Pancreas (tissue), 10 donors: ENCODE results near the gene CDKN1C. TPM values are rescaled to one million over a fixed set of nuclear protein-coding genes. Genes with fewer than 3 reads are reported as not detected.
A peak's percentile ranks its signal among the peaks of the same experiment; 100 is the strongest.

Experiments
- ATAC-seq, 4 donors: fragments of 200-7000 bp; cut with Tn5 transposase; one replicate each; pipeline versions ENCODE4 v1.8.0 to v1.9.1; 2020; ENCODE audit warnings: mild to moderate bottlenecking in 4 of 4, moderate library complexity in 4 of 4
- DNase-seq, 6 donors: peaks; one replicate each; pipeline ENCODE4 v3.0.0-alpha.2; 2020
- FAIRE-seq: peaks from 2 replicates; lab custom pipeline; 2012; peaks lifted over from hg19 to GRCh38; lab: Jason Lieb, UNC
- H3K27ac ChIP-seq, 4 donors: fragments of 200-600 bp; sonication (generic); 1 replicate in 3 of 4; 2 replicates in 1 of 4; pipeline versions ENCODE4 v1.5.0 to v1.8.0; 2020
- H3K27me3 ChIP-seq, 4 donors: fragments of 200-600 bp; one replicate each; pipeline ENCODE4 v1.8.0; 2021
- H3K36me3 ChIP-seq, 3 donors: fragments of 200-600 bp; sonication (generic) in 1 of 3; one replicate each; pipeline versions ENCODE4 v1.5.0 to v1.8.0; 2020 to 2021
- H3K4me1 ChIP-seq, 3 donors: fragments of 200-600 bp; one replicate each; pipeline ENCODE4 v1.8.0; 2021
- H3K4me3 ChIP-seq, 4 donors: fragments of 200-600 bp; sonication (generic) in 2 of 4; one replicate each; pipeline versions ENCODE4 v1.5.0 to v1.8.0; 2020 to 2021
- H3K9me3 ChIP-seq, 4 donors: fragments of 200-600 bp; one replicate each; pipeline ENCODE4 v1.8.0; 2021
- CTCF ChIP-seq, 4 donors: fragments of 200-600 bp; sonication (generic) in 3 of 4; IDR thresholded peaks; one replicate each; pipeline versions ENCODE4 v1.5.0 to v1.8.0; 2021; ENCODE audit warnings: antibody characterized with exemption in 4 of 4
- WGBS, 2 donors: extraction: QIAGEN DNeasy Blood & Tissue Kit; methylation state at CpG; one replicate each; pipeline ENCODE4 v1.1.7; 2013; 5-methylcytosine and 5-hydroxymethylcytosine counted together
- intact Hi-C, 3 donors: fragments of 100-400 bp; cut with DNase I; formaldehyde crosslinking; loops; one replicate each; pipeline versions ENCODE4 v1.11.1 to v1.14.2; 2022
- polyA plus RNA-seq, 2 donors: library from polyadenylated mRNA; stranded (reverse); fragments of 200-250 nt; gene quantifications; one replicate each; pipeline ENCODE4 v1.2.3, GENCODE V29; 2013
- total RNA-seq, 6 donors: library from RNA; stranded (reverse); fragmentation: NEBNext Ultra II Directional in 4 of 6; extraction: Animal tissue kit (Norgen Biotek cat#: 25700) in 4 of 6; gene quantifications; one replicate each; pipeline versions ENCODE4 v1.2.1 to v1.2.4, GENCODE V29; 2021 to 2023
- donor health status: healthy with polysubstance abuse.
- donor health status: DM: no; HTN: no; CAD: no; lungs with moderate emphysema.
- donor health status: DM: no; HTN: no; CAD: no.
- donor health status: control.
- donor health status: control.
- donor health status: Bipolar disorder and iron deficiency.
- donor health status: DM: yes; HTN: yes; CAD: no.
- donor health status: DM: no; HTN: no; CAD: no.
- donor health status: DM: no; HTN: no; CAD: no.
- donor health status: DM: yes; HTN: yes; CAD: no.

The CDKN1C gene
- total and polyA plus RNA-seq, 8 donors, result 9.2 to 71.4 (median 20.0) TPM

DNA sequence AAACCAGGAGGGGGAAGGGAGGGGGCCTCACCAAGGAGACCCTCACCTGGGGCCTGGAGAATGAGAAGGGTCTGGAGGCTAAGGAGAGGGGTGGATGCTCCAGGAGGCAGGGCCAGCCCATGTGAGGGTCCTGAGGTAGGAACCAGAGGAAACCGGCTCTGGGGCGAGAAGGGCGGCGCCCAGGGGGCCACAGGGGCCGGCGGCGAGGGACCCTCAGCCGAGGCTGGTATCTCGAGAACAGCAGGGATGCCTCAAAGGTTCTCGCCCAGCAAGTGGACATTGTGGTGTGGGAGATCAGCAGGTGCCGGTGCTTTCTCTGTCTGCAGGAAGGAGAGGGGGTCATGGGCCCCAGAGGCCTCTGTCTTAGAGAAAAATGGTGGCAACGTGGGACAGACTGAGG, 47.9 kb downstream of the CDKN1C start:
- no peaks in the 10 kb centered on the region for H3K36me3 ChIP-seq
- no peaks in the 10 kb centered on the region for H3K4me1 ChIP-seq
- intact Hi-C loops, result no loop called here
- no peak overlapping the region for H3K4me3 ChIP-seq
- FAIRE-seq, result no peak
- TF ChIP-seq CTCF (IDR thresholded peaks at IDR 0.05), result no peak
- no peaks in the 10 kb centered on the region for H3K27me3 ChIP-seq
- peak in 1 of 6 donors; percentile 36 for DNase-seq
- H3K9me3 ChIP-seq, result no peaks in the 10 kb centered on the region
- ATAC-seq, result no peak
- 88 to 96% methylated on average over 12 of the region's 12 CpGs for WGBS, 2 donors
- no peak overlapping the region for H3K27ac ChIP-seq

- WGBS, 2 donors, result 75 to 82% methylated on average over 19 to 20 of the region's 20 CpGs
- H3K4me3 ChIP-seq, result no peak overlapping the region
- no peak overlapping the region for H3K27ac ChIP-seq
- H3K4me1 ChIP-seq, result no peaks in the 10 kb centered on the region
- intact Hi-C loops, result no loop called here
- H3K9me3 ChIP-seq, result no peaks in the 10 kb centered on the region
- no peaks in the 10 kb centered on the region for H3K36me3 ChIP-seq
- DNase-seq (peak in 5 of 6 donors; percentile 31 to 77 (median 39)), FAIRE-seq (no peak), ATAC-seq (peak; percentile 32 to 77 (median 68))
- TF ChIP-seq CTCF (IDR thresholded peaks at IDR 0.05), result no peak
- no peaks in the 10 kb centered on the region for H3K27me3 ChIP-seq
Measured at GRCh38 chr11:2837096-2837601, 48.4 kb downstream of the CDKN1C start.

GRCh38 chr11:2836315-2837095, 49.1 kb downstream of the CDKN1C start:
- intact Hi-C loops, result no loop called here
- FAIRE-seq (no peak), DNase-seq (peak in 1 of 6 donors; percentile 62), ATAC-seq (peak in 2 of 4 donors; percentile 11 to 39)
- Histone ChIP-seq H3K27me3 (no peaks in the 10 kb centered on the region), H3K27ac (no peak overlapping the region), H3K4me1 (no peaks in the 10 kb centered on the region), H3K9me3 (no peaks in the 10 kb centered on the region), H3K36me3 (no peaks in the 10 kb centered on the region), H3K4me3 (no peak overlapping the region)
- 86% methylated on average over 23 of the region's 23 CpGs for whole genome bisulfite sequencing, 2 donors
- no peak for TF ChIP-seq CTCF (IDR thresholded peaks at IDR 0.05)

- ATAC-seq, result no peak
- Histone ChIP-seq H3K36me3 (no peaks in the 10 kb centered on the region), H3K27ac (no peak overlapping the region), H3K9me3 (no peaks in the 10 kb centered on the region), H3K4me3 (no peak overlapping the region), H3K27me3 (no peaks in the 10 kb centered on the region), H3K4me1 (no peaks in the 10 kb centered on the region)
- intact Hi-C loops, result no loop called here
- DNase-seq, result peak in 1 of 6 donors; percentile 47
- FAIRE-seq, result no peak
- no peak for TF ChIP-seq CTCF (IDR thresholded peaks at IDR 0.05)
- WGBS, 2 donors, result 89 to 93% methylated on average over 17 of the region's 17 CpGs
Measured at GRCh38 chr11:2835751-2836150, 49.8 kb downstream of the CDKN1C start.

DNA sequence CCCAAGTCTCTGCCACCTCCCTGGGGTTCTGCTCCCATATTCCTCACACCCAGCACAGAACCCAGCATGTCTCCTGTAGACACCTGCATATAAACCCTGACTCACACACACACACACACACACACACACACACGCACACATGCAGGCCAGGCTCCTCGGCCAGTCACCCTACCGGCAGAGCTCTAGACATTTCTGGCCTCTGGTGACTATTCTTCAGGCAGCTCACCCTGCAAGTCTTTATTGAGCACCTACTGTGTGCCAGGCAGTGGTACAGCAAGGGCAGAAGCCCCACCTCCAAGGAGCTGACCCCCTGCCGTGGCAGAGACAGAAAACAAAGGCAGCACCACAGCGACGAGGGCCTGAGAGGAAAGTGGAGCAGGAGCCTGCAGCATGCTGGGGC, 50.3 kb downstream of the CDKN1C start:
- Histone ChIP-seq H3K4me1 (no peaks in the 10 kb centered on the region), H3K36me3 (no peaks in the 10 kb centered on the region), H3K9me3 (no peaks in the 10 kb centered on the region), H3K27ac (no peak overlapping the region), H3K27me3 (no peaks in the 10 kb centered on the region), H3K4me3 (no peak overlapping the region)
- no peak for TF ChIP-seq CTCF (IDR thresholded peaks at IDR 0.05)
- DNase-seq, result no peak
- intact Hi-C loops, result no loop called here
- WGBS, 2 donors, result 75 to 91% methylated on average over 6 of the region's 6 CpGs
- FAIRE-seq, result no peak
- ATAC-seq, result no peak
